Kidney (tissue), 14 donors: ENCODE measurements around the gene PRRT3. TPM values are rescaled to one million over a fixed set of nuclear protein-coding genes. Genes with fewer than 3 reads are reported as not detected.

ENCODE experiments used
- DNase-seq, 5 donors: peaks; one replicate each; pipeline ENCODE4 v3.0.0-alpha.2; 2013 to 2020
- FAIRE-seq: peaks from 2 replicates; lab custom pipeline; 2012; peaks lifted over from hg19 to GRCh38; lab: Jason Lieb, UNC
- H3K27ac ChIP-seq, 2 donors: one replicate each; pipeline ENCODE4 v1.7.0; 2013; ENCODE audit warnings: low read depth in 2 of 2, low read length in 2 of 2, inconsistent platforms in 1 of 2
- H3K27me3 ChIP-seq: one replicate; pipeline ENCODE4 v1.7.1; 2013; ENCODE audit warnings: low read length, inconsistent platforms; ENCODE audit not compliant: control insufficient read depth, insufficient read depth
- H3K36me3 ChIP-seq, 3 donors: one replicate each; pipeline versions ENCODE4 v1.7.0 to v1.7.1; 2013; ENCODE audit warnings: low read length in 3 of 3, control low read depth in 1 of 3, inconsistent platforms in 1 of 3; ENCODE audit not compliant: insufficient read depth in 3 of 3, control insufficient read depth in 2 of 3
- H3K4me1 ChIP-seq, 3 donors: one replicate each; pipeline versions ENCODE4 v1.7.0 to v1.7.1; 2013; ENCODE audit warnings: low read length in 3 of 3, inconsistent platforms in 1 of 3, low read depth in 1 of 3; ENCODE audit not compliant: control insufficient read depth in 2 of 3, insufficient read depth in 2 of 3
- H3K4me3 ChIP-seq, 3 donors: one replicate each; pipeline versions ENCODE4 v1.7.0 to v1.8.1; 2013; ENCODE audit warnings: low read length in 3 of 3, control low read depth in 1 of 3, inconsistent platforms in 1 of 3
- H3K9ac ChIP-seq, 3 donors: one replicate each; pipeline versions ENCODE4 v1.7.0 to v1.7.1; 2013; ENCODE audit warnings: low read length in 3 of 3, control low read depth in 1 of 3, inconsistent platforms in 1 of 3
- H3K9me3 ChIP-seq, 3 donors: one replicate each; pipeline versions ENCODE4 v1.7.0 to v1.7.1; 2013; ENCODE audit warnings: low read length in 3 of 3, control low read depth in 1 of 3, inconsistent platforms in 1 of 3; ENCODE audit not compliant: control insufficient read depth in 2 of 3, insufficient read depth in 1 of 3
- CTCF ChIP-seq: IDR thresholded peaks from 3 replicates; pipeline ENCODE4 v1.5.1; 2012; ENCODE audit warnings: mild to moderate bottlenecking, moderate library complexity, borderline replicate concordance; ENCODE audit not compliant: insufficient read depth; ENCODE audit errors: extremely low read depth
- intact Hi-C: fragments of 100-400 bp; cut with DNase I; formaldehyde crosslinking; loops from one replicate; pipeline ENCODE4 v1.11.1; 2022
- polyA plus RNA-seq: library from polyadenylated mRNA; stranded (reverse); fragments of 350-450 nt; fragmentation: Illumina TruSeq; extraction: RNeasy Lipid Tissue Mini Kit (QIAGEN cat#74804); gene quantifications from one replicate; pipeline ENCODE4 v1.2.3, GENCODE V29; 2014; ENCODE audit warnings: low read depth, low replicate concordance; ENCODE audit not compliant: insufficient read depth
- total RNA-seq: library from RNA; stranded (reverse); fragmentation: NEBNext Ultra II Directional; extraction: Animal tissue kit (Norgen Biotek cat#: 25700); gene quantifications from one replicate; pipeline ENCODE4 v1.2.1, GENCODE V29; 2021
- donor health status: control.
- donor health status: control.
- donor health status: control.
- donor health status: control.
- donor health status: control.
- donor health status: DM: yes; HTN: yes; CAD: no.
- donor health status: Normal renal cell carcinoma (clear cell type).

PRRT3 gene
- total and polyA plus RNA-seq, 2 donors from 2014 or later = 3.6 to 3.9 TPM

GRCh38 chr3:9933561-9934234 is 18.5 kb downstream of the PRRT3 start, which contains the start of gene CRELD1:
TSS of gene CRELD1 (plus strand) at chr3:9933834. CDS start at chr3:9934439, 605 bp downstream.
- FAIRE-seq = peak; percentile 8
- H3K27ac ChIP-seq = peak within 1 kb of the TSS; percentile 94
- H3K4me1 ChIP-seq = peaks cover 0 to 12% (median 0%) of the 10 kb centered on the region in 3 donors
- TF ChIP-seq CTCF = no peak
- peak within 1 kb of the TSS; percentile 70 to 89 (median 84) for H3K4me3 ChIP-seq
- peaks cover 0 to 16% (median 3%) of the 10 kb centered on the region in 3 donors for H3K36me3 ChIP-seq
- peak; percentile 95 to 98 (median 97) for DNase-seq
- no peaks in the 10 kb centered on the region for H3K9me3 ChIP-seq
- no peaks in the 10 kb centered on the region for H3K27me3 ChIP-seq
- H3K9ac ChIP-seq = peak within 1 kb of the TSS; percentile 56 to 95 (median 91)
- intact Hi-C loops = no loop called here

GRCh38 chr3:9932843-9933560 is 19.2 kb downstream of the PRRT3 start:
- Histone ChIP-seq H3K36me3 (peaks cover 0 to 13% (median 3%) of the 10 kb centered on the region in 3 donors), H3K9ac (peak overlapping the region in 1 of 3 donors; percentile 80), H3K9me3 (no peaks in the 10 kb centered on the region), H3K27ac (peak overlapping the region; percentile 94), H3K4me3 (peak overlapping the region; percentile 70 to 89 (median 84)), H3K27me3 (no peaks in the 10 kb centered on the region), H3K4me1 (peaks cover 0 to 12% (median 0%) of the 10 kb centered on the region in 3 donors)
- peak; percentile 53 for TF ChIP-seq CTCF
- FAIRE-seq = no peak
- DNase-seq = peak; percentile 85 to 95 (median 91)
- intact Hi-C loops = no loop called here

GRCh38 chr3:9932535-9932842 is 19.7 kb downstream of the PRRT3 start:
- no peak for TF ChIP-seq CTCF
- DNase-seq (no peak), FAIRE-seq (no peak)
- Histone ChIP-seq H3K4me3 (peak overlapping the region in 1 of 3 donors; percentile 89), H3K27ac (peak overlapping the region; percentile 94), H3K9me3 (no peaks in the 10 kb centered on the region), H3K9ac (peak overlapping the region in 1 of 3 donors; percentile 80), H3K36me3 (peaks cover 0 to 7% (median 1%) of the 10 kb centered on the region in 3 donors), H3K27me3 (no peaks in the 10 kb centered on the region), H3K4me1 (peaks cover 0 to 12% (median 0%) of the 10 kb centered on the region in 3 donors)
- intact Hi-C loops = no loop called here
